ENCODE results near the gene ARHGDIG. TPM values are rescaled to one million over a fixed set of nuclear protein-coding genes. Genes with fewer than 3 reads are reported as not detected.

The ARHGDIG gene
- total and polyA plus RNA-seq, 7 experiments from 2014 or later = 1.2 to 2.1 (median 1.4) TPM; not detected in 4

DNA sequence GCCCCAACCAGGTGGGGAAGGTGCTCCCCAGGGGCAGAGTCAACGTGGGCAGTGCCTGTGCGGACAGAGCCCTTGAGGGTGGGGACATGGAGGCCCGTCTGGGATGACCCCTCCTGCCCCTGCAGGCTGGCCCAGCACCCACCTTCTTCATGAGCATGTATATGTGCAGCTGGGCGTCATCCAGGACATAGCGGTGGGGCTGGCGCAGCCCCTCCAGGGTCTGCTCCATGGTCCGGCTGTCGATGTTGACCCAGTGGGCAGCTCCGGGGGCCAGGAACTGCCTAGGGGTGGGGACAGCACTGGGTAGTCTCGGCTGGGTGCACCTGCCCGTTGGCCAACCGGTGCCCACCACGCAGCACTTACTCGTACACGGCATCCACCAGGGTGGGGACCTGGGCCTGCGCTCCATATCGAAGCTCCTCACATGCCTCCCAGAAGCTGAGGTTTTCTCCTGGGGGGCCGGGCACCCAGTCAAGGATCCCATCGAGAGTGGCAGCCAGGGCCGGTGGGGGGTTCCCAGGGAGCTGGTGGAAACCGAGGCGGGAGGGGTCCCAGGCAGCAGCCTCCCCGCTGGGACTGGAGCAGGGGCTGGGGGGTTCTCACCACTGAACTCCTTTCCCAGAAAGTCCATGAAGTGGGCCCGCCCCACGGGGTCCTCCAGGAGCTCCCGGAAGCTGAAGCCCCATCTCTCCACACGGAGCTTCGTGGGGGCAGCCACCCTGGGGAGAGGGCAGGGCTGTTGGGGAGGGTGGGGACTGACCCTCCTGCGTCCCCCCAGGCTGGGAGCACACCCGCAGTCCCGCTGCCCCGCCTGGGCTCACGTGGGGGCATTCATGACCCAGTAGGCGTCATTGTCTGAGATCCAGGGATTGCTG, 9.8 kb upstream of the ARHGDIG start:
- no peak for DNase-seq
- POLR2A ChIA-PET = no interaction called here
- no peak for ATAC-seq
- Mint-ChIP-seq H3K9me3 (peaks cover 0 to 3% (median 0%) of the 10 kb centered on the region in 11 donors), H3K4me3 (no peak overlapping the region), H3K27ac (no peak overlapping the region), H3K36me3 (no peaks in the 10 kb centered on the region), H3K27me3 (peaks cover 0 to 9% (median 0%) of the 10 kb centered on the region in 5 donors), H3K4me1 (peaks cover 0 to 7% (median 0%) of the 10 kb centered on the region in 7 donors)
- Histone ChIP-seq H3K27me3 (ENCODE audit: control insufficient read depth in 2 of 2, insufficient read depth in 2 of 2, low read length in 2 of 2) (no peaks in the 10 kb centered on the region), H3K4me3 (ENCODE audit: low read length) (no peak overlapping the region), H3K27ac (ENCODE audit: low read depth, low read length) (no peak overlapping the region), H3K4me1 (ENCODE audit: control insufficient read depth in 2 of 2, insufficient read depth in 2 of 2, low read length in 2 of 2) (no peaks in the 10 kb centered on the region), H3K9me3 (ENCODE audit: control insufficient read depth in 2 of 3, low read length in 3 of 3) (no peaks in the 10 kb centered on the region), H3K36me3 (ENCODE audit: control insufficient read depth in 2 of 3, insufficient read depth in 3 of 3, low read length in 3 of 3) (no peaks in the 10 kb centered on the region)
- CTCF ChIA-PET = no interaction called here
- intact Hi-C loops (cut with micrococcal nuclease) = no loop called here

DNA sequence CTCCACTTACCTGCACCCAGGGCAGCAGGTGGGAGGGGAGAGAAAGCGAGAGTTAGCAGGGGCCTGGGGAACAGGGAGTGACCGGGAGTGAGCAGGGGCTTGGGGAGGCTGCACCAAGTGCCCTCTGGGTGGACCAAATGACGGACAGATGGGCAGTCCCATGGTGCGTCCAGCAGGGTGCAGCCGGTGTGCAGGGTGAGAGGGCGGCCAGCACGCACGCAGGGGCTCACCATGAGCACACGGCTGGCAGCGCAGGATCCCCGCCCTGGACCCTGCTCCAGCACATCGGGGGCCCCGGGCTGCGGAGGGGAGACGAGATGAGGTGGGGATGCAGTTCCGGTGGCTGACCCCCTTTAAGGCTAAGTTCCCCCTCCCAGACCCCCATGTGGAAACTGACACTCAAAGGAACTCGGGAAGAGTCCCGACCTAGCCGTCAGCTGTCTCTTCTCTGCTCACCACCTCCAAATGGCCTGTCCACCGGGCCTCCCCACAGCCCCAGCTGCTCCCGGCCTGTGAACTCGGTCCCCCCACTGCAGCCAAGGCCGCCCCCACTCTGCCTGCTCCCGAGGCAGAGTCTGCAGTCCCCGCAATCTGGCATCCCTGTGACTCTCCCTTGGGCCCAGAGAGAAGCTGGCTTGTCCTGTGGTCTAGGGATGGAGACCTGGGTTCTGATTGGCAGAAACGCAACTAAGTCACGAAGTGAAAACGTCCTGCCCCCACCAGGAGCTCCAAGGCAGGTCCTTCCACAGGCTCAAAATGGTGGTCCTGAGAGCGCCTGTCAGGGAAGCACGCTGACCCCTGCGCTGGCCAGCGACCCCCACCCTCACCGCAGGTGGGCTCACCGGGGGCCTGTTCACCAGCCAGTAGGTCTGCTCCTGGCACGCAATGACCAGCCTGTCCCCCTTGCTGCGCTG, 7.5 kb upstream of the ARHGDIG start:
- Histone ChIP-seq H3K36me3 (ENCODE audit: control insufficient read depth in 2 of 3, insufficient read depth in 3 of 3, low read length in 3 of 3) (no peaks in the 10 kb centered on the region), H3K27ac (ENCODE audit: low read depth, low read length) (no peak overlapping the region), H3K9me3 (ENCODE audit: control insufficient read depth in 2 of 3, low read length in 3 of 3) (no peaks in the 10 kb centered on the region), H3K4me3 (ENCODE audit: low read length) (no peak overlapping the region), H3K4me1 (ENCODE audit: control insufficient read depth in 2 of 2, insufficient read depth in 2 of 2, low read length in 2 of 2) (no peaks in the 10 kb centered on the region), H3K27me3 (ENCODE audit: control insufficient read depth in 2 of 2, insufficient read depth in 2 of 2, low read length in 2 of 2) (peaks cover 0 to 3% of the 10 kb centered on the region in 2 donors)
- H3K9me3 Mint-ChIP-seq = peaks cover 0 to 2% (median 0%) of the 10 kb centered on the region in 11 donors
- ATAC-seq (no peak), DNase-seq (no peak)
- H3K27ac Mint-ChIP-seq = no peak overlapping the region
- peaks cover 0 to 6% (median 0%) of the 10 kb centered on the region in 7 donors for H3K4me1 Mint-ChIP-seq
- peaks cover 0 to 26% (median 12%) of the 10 kb centered on the region in 5 donors for H3K27me3 Mint-ChIP-seq
- H3K4me3 Mint-ChIP-seq = no peak overlapping the region
- intact Hi-C loops (cut with micrococcal nuclease) = no loop called here
- CTCF ChIA-PET = no interaction called here
- H3K36me3 Mint-ChIP-seq = no peaks in the 10 kb centered on the region
- POLR2A ChIA-PET = no interaction called here

DNA sequence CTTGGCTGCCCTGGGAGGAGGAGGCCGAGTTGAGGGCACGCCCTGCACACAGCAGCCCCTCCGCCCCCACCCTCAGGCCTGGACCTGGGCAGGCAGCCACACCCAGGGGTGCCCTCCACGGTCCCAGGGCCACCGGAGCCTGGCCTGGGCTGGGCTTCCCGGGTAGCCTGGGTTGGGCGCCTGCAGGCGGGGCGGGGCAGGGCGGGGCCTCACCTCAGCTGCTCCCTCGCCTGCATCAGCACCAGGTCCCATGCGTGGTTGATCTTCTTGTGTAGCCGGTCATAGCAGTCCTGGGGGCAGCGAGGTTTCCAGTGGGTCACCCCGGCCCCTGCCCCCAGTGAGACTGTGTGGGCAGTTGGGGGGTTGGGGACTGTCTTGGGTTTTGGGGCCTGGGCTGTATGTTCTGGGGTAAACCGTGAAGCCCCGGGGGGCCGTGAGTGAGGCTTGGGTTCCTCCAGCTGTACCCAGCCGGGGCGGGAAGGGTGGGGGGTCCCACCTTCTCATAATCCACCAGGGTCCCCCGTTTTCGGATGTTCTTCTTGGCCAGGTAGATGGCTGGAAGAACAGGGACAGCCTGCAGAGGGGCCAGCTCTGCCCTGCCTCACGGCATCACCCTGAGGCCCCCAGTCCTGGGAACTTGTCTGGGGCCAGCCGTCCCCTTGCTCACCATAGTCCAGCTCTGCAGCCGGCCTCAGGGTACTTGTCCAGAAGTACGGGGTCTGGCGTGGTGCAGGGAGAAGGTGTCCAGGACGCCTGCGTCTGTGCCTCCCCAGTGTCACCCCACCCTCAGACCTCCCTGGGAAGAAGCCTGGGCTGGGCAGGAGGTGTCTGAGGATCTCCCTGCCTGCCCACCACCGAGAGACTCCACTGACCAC, 6.6 kb upstream of the ARHGDIG start:
- peaks cover 0 to under 1% of the 10 kb centered on the region in 2 donors for H3K4me1 ChIP-seq (ENCODE audit: control insufficient read depth in 2 of 2, insufficient read depth in 2 of 2, low read length in 2 of 2)
- intact Hi-C loops (cut with micrococcal nuclease) = no loop called here
- Mint-ChIP-seq H3K4me3 (no peak overlapping the region), H3K9me3 (peaks cover 0 to 2% (median 0%) of the 10 kb centered on the region in 11 donors), H3K36me3 (no peaks in the 10 kb centered on the region), H3K27ac (no peak overlapping the region), H3K27me3 (peaks cover 0 to 31% (median 12%) of the 10 kb centered on the region in 5 donors), H3K4me1 (peaks cover 0 to 6% (median 2%) of the 10 kb centered on the region in 7 donors)
- ATAC-seq (no peak), DNase-seq (no peak)
- POLR2A ChIA-PET = no interaction called here
- no peak overlapping the region for H3K27ac ChIP-seq (ENCODE audit: low read depth, low read length)
- H3K9me3 ChIP-seq (ENCODE audit: control insufficient read depth in 2 of 3, low read length in 3 of 3) = no peaks in the 10 kb centered on the region
- H3K4me3 ChIP-seq (ENCODE audit: low read length) = no peak overlapping the region
- no peaks in the 10 kb centered on the region for H3K36me3 ChIP-seq (ENCODE audit: control insufficient read depth in 2 of 3, insufficient read depth in 3 of 3, low read length in 3 of 3)
- CTCF ChIA-PET = no interaction called here
- H3K27me3 ChIP-seq (ENCODE audit: control insufficient read depth in 2 of 2, insufficient read depth in 2 of 2, low read length in 2 of 2) = peaks cover 0 to 3% of the 10 kb centered on the region in 2 donors

DNA sequence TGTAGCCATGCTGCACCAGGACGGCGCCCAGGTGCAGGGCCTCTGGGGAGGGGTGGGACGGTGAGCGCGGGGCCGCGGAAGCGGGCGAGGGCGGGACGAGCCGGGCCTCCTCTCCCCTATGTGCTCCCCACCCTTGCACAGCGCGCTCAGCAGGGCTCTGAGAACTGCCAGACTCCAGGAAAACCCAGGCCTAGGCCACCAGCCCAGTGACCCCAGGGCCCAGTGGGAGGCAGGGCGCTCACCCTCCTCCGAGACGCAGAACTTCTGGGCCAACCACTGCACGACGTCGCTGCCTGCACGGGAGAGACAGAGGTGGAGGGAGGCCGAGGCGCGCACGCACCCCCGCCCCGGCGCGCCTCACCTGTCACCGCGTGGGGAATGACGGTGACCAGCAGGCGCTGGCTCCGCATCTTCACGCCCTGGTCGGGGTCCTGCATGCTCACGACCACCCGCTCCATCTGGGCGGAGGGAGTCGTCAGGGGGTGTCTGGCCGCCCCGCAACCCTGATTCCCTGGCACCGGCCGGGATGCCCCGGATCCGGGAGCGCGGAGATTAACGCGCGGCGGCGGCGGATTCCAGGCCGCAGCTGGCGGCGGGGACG, 5.2 kb upstream of the ARHGDIG start:
- H3K4me3 Mint-ChIP-seq = peak overlapping the region; percentile 10 to 79 (median 58)

DNA sequence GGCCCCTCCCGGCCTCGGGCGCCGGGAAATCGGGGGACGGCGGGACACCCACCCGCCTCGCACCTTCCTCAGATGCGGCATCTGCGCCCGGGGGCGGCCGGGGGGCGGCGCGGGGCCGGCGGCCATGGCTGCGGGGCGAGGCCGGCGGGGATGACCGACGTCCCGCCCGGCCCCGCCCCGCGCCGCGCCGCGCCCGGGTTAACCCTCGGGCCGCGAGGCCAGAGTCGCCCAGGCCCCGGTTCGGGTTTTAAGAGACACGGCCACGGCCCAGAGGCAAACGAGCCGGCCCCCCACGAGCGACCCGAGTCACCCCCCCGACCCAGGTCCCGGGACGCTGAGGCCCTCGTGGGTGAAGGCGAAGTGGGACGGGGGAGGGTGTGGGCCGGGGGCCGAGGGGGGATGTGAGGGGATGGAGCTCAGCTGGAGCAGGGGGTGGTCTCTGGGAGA, 4.6 kb upstream of the ARHGDIG start, which contains the start of gene RGS11:
Gene RGS11, minus strand, starts transcription at position 159 of the 447 bp plus-strand sequence. Its CDS starts 33 bp downstream, at position 126.
- Histone ChIP-seq H3K4me3 (ENCODE audit: low read length) (no peak within 1 kb of the TSS), H3K4me1 (ENCODE audit: control insufficient read depth in 2 of 2, insufficient read depth in 2 of 2, low read length in 2 of 2) (peaks cover 0 to 7% of the 10 kb centered on the region in 2 donors), H3K9me3 (ENCODE audit: control insufficient read depth in 2 of 3, low read length in 3 of 3) (no peaks in the 10 kb centered on the region), H3K27me3 (ENCODE audit: control insufficient read depth in 2 of 2, insufficient read depth in 2 of 2, low read length in 2 of 2) (peaks cover 0 to 3% of the 10 kb centered on the region in 2 donors), H3K27ac (ENCODE audit: low read depth, low read length) (no peak within 1 kb of the TSS), H3K36me3 (ENCODE audit: control insufficient read depth in 2 of 3, insufficient read depth in 3 of 3, low read length in 3 of 3) (no peaks in the 10 kb centered on the region)
- DNase-seq = no peak
- ChIA-PET POLR2A (no interaction called here), CTCF (no interaction called here)
- Mint-ChIP-seq H3K9me3 (peaks cover 0 to 2% (median 0%) of the 10 kb centered on the region in 11 donors), H3K4me1 (peaks cover 0 to 12% (median 8%) of the 10 kb centered on the region in 7 donors), H3K36me3 (no peaks in the 10 kb centered on the region), H3K27me3 (peaks cover 5 to 37% (median 13%) of the 10 kb centered on the region in 5 donors), H3K4me3 (peak within 1 kb of the TSS; percentile 10 to 82 (median 60)), H3K27ac (peak within 1 kb of the TSS in 1 of 9 donors; percentile 83)
- intact Hi-C loops (cut with micrococcal nuclease) = loop anchor here in 1 of 2 donors (5.0 kb wide), 1 partner anchor 34 kb away; no protein-coding TSS in a partner anchor
- ATAC-seq = no peak

More for the DNA sequence above, 5.2 kb upstream of the ARHGDIG start:
- Histone ChIP-seq H3K36me3 (ENCODE audit: control insufficient read depth in 2 of 3, insufficient read depth in 3 of 3, low read length in 3 of 3) (no peaks in the 10 kb centered on the region), H3K27me3 (ENCODE audit: control insufficient read depth in 2 of 2, insufficient read depth in 2 of 2, low read length in 2 of 2) (peaks cover 0 to 3% of the 10 kb centered on the region in 2 donors), H3K4me1 (ENCODE audit: control insufficient read depth in 2 of 2, insufficient read depth in 2 of 2, low read length in 2 of 2) (peaks cover 0 to 7% of the 10 kb centered on the region in 2 donors), H3K27ac (ENCODE audit: low read depth, low read length) (no peak overlapping the region), H3K9me3 (ENCODE audit: control insufficient read depth in 2 of 3, low read length in 3 of 3) (no peaks in the 10 kb centered on the region), H3K4me3 (ENCODE audit: low read length) (no peak overlapping the region)
- DNase-seq = peak in 3 of 9 donors; percentile 16 to 25 (median 18)
- Mint-ChIP-seq H3K4me1 (peaks cover 0 to 12% (median 8%) of the 10 kb centered on the region in 7 donors), H3K27ac (no peak overlapping the region), H3K9me3 (peaks cover 0 to 2% (median 0%) of the 10 kb centered on the region in 11 donors), H3K27me3 (peaks cover 5 to 37% (median 13%) of the 10 kb centered on the region in 5 donors), H3K36me3 (no peaks in the 10 kb centered on the region)
- intact Hi-C loops (cut with micrococcal nuclease) = loop anchor here in 1 of 2 donors (5.0 kb wide), 1 partner anchor 33 kb away; no protein-coding TSS in a partner anchor
- ChIA-PET CTCF (no interaction called here), POLR2A (no interaction called here)
- peak; percentile 34 for ATAC-seq
